Measurements from ENCODE around the gene MBNL2. TPM values are rescaled to one million over a fixed set of nuclear protein-coding genes. Genes with fewer than 3 reads are reported as not detected.

Gene MBNL2
- total RNA-seq, 2 donors from 2014 or later: 106 to 139 TPM

DNA sequence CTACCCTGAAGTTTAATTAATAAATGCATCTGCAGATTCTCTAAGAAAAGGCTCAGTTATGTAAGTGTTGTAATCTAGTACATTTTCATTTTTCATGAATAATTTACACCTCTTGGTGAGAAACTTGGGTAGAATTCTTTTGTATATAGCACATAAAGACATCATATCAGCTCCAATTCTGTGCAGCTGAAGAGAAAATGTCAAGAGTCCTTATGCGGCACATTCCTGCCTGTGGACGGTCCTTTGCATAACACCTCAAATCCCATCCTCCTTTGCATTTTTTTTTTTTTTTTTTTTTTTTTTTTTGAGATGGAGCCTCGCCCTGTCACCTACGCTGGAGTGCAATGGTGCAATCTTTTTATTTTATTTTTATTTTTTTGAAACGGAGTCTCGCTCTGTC, 151.7 kb downstream of the MBNL2 start:
- intact Hi-C loops (cut with DNase I): no loop called here
- no peak for DNase-seq (ENCODE audit: low spot score)

DNA sequence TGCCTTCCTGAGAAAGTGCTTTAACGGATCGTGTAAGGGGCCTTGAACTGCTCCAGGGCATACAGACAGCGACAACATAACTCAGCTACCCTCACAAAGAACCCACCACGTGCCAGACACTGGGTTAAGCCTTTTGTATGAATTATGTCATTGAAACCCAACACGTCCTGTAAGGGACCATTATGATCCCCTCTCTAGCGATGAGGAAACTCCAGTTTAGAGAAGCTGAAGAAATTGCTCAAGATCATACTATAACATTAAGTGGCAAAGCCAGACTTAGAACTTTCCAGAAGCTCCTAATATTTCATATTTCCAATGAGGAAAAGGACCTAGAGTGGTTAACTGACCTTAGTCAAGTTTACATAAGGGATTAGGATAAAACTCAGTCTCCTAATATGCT, 154.8 kb downstream of the MBNL2 start:
- intact Hi-C loops (cut with DNase I): no loop called here
- DNase-seq (ENCODE audit: low spot score): no peak

DNA sequence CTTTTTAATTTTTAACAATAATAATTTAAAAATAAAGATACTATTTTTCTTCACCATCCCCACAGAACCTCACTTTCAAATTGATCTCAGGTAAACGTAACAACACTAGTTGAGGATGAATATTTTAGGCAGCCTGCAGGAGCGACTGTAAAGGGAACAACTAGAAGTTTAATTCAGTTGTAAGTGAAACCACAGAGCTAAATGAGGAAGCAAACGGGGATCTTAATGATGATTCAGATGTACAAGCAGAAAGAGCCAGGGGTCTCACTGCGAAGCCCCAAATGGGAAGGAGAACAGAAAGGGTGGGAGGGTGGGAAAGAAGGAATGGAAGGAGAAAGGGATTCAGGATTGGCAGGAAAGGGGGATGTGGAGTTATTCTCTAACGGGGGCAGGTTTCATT, 157.3 kb downstream of the MBNL2 start:
- no peak for DNase-seq (ENCODE audit: low spot score)
- intact Hi-C loops (cut with DNase I): no loop called here

DNA sequence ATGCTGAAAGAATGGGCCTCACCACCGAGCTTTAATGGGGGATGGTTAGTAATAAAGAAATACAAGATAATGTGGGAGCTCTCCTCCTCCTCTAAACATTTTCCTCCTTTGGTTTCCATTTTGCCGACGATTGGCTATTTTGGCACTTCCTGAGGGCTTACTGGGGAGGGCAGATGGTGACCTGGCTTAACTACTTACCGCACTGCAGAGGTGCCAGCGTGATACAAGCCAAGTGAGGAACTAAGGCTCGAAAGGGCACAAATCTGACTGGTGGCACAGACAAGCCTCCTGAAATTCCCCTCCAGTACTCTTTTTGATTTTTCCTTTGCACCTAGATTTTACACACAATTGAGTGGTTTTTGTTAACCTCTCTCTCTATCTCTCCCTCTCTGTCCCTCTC, 158.6 kb downstream of the MBNL2 start:
- intact Hi-C loops (cut with DNase I): no loop called here
- DNase-seq (ENCODE audit: low spot score): no peak

DNA sequence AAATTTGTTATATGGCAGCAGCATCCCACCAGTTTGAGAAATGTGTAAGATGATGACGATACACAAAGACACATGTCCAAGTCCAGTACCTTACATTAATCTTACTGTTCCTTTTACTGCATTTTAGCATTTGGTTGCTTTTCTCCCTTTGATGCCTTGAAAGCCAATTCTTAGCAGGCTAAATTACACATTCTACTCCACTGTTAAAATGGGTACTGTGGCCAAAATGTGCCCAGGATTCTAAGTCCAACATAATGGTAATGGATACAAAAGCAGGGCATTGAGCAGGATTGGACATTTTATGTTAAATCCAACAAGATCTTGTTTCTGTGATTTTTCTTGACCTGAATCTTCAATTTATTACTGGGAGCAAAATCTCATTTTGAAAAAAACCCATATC, 159.1 kb downstream of the MBNL2 start:
- intact Hi-C loops (cut with DNase I): no loop called here
- no peak for DNase-seq (ENCODE audit: low spot score)

DNA sequence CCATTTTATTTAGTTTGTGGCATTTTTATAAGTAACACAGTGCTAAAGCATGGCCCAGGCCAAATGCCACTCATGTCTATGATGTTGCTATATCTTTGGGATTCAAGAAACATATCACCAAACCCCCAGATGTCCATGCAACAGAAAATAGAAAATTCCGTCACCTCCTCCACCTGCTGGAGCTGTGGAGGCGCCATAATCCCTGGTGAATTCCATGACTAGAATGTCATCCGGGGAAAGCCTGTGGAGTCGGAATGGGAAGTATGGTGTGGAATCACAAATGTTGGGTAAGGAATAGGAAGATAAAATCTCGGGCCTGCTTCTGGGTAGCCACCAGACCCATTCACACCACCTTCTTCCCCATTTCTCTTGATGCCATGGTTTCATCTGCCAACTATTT, 160.1 kb downstream of the MBNL2 start:
- DNase-seq (ENCODE audit: low spot score): no peak
- intact Hi-C loops (cut with DNase I): no loop called here

DNA sequence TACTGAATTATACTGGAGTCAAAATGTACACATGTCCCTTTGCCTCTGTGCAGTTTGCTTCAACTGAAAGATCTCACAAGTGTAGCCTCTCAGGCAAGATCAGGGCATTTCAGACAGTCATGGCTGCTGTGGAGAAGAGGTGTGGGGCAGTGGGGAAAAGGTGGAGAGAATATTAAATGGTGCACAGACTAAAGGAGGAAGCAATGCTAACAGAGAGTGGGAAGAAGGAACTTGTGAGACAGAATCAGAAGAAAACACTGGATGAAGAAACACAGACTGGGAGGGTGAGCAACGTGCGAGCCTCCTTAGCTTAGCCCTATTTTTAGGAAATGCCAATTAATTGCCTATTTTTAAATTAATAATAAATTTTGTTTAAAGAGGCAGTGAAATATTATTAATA, 162.2 kb downstream of the MBNL2 start:
- DNase-seq (ENCODE audit: low spot score): no peak
- intact Hi-C loops (cut with DNase I): no loop called here

DNA sequence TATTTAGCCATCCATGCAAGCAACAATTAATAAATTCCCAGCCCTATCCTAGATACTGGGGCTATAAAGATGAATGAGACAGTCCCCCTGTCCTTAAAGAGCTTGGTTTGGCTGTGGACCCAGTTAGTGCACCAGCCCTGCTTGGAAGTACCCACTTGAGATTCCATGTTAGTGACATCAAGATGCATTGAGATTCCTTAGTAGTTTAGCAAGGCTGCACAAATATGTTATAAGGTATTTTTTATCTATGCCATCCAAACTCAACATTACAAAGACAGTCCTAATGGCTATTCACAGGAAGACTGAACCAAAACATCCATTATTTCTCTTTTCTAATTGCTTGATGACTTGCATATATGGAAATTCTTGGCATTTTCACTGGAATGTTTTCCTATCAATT, 163.0 kb downstream of the MBNL2 start:
- no peak for DNase-seq (ENCODE audit: low spot score)

DNA sequence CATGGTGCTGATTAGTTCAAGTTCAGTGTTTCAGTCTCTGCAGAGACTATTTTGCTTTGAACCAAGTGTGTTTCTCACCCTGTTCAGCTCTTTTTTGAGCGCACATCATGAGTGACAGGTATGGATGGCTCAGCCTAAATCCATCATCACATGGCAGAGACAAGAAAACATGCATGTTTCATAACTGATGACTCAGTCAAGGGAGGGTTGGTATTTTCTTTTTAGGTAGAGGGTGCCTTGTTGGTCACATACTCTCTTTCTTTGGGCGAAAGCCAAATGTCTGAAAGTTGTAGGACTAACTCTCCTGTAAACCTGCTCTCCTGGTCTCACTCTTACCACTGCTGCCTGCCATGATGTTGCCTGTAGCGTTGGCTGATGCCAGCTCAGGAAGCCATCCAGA, 163.7 kb downstream of the MBNL2 start:
- intact Hi-C loops (cut with DNase I): no loop called here
- no peak for DNase-seq (ENCODE audit: low spot score)

More for the DNA sequence above, 163.0 kb downstream of the MBNL2 start:
- intact Hi-C loops (cut with DNase I): no loop called here

DNA sequence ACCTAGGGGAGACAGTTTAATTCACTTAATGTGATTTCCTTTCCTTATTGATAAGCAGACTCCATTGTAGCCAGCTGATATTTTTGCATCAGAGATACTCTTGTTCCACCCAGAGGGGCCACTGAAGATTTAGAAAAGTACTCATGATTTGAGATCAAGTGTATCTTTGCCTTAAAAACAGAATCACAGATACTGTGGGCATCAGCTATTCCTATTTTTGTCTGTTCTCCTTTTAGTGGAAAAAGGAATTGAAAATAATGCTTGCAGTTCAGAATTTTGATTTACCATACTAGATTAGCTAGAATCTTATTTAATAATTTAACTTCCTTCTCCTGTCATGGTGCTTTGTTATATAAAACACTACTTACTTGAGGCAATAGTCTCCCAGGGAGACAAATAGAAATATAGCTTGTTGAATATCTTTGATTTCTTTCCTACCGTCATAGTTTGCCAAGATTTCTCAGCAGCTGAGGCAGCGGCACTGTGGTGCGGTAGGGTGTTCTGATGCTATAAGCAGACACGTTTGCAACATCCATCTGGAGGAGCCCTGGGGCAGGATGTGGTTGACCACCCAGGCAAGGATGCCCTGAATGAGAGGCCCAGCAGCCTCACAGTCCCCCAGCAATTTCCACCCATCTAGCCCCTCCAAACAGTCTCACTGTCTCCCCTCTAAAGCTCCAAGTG, 164.8 kb downstream of the MBNL2 start:
- intact Hi-C loops (cut with DNase I): no loop called here
- DNase-seq (ENCODE audit: low spot score): no peak

DNA sequence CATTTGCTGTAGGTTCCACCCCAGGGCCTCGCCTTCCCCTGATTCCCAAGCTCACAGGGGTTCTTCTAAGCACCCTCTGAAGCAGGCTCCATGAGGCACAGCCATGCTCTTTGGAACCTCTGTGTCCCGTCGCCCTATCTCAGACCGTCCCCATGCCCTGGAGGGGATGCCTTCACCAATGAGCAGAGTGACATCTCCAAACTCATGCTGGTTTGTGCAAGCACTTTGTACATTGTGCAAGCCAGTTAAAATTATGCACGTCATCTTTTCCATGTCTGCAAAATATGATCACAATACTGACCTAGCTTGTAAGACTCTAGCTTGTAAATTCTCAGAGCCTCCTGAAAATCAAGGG, 165.3 kb downstream of the MBNL2 start:
- intact Hi-C loops (cut with DNase I): no loop called here
- DNase-seq (ENCODE audit: low spot score): no peak

DNA sequence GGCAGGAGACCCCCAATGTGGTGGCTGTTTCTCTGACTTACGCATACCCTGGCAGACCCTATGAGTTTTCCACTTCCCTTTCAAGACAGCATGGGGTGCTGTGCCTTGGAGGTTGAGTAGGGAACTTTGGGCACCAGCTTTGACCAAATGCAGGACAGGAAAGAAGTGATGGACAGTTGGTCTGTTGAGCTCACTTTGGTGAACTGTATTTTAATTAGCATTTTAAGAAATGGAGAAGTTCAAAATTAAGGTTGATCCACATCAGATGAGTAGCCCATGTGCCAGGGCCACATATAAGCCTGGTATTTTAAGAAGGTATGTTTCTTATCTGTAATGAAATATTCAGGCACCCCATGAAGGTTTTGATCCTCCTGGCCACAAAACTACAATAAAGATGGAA, 165.8 kb downstream of the MBNL2 start:
- intact Hi-C loops (cut with DNase I): no loop called here
- DNase-seq (ENCODE audit: low spot score): no peak

DNA sequence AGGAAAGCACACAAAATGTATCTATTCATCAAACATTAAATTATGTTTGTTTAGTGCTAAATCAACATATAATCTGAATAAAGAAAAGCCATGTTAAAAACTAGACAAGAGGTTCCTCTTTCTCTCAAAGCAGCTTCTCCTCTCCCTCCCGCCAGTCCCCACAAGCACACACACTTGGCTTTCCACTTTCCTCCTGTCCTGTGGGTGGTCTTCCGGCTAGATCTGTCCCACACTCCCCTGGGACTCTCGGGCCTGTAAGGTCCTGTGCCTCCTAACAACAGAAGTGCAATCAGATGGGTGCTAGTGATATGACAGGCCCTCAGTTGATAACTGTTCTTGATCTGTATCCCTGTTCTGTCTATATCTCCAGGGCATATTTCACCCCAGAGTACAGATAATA, 166.2 kb downstream of the MBNL2 start:
- intact Hi-C loops (cut with DNase I): no loop called here
- no peak for DNase-seq (ENCODE audit: low spot score)

DNA sequence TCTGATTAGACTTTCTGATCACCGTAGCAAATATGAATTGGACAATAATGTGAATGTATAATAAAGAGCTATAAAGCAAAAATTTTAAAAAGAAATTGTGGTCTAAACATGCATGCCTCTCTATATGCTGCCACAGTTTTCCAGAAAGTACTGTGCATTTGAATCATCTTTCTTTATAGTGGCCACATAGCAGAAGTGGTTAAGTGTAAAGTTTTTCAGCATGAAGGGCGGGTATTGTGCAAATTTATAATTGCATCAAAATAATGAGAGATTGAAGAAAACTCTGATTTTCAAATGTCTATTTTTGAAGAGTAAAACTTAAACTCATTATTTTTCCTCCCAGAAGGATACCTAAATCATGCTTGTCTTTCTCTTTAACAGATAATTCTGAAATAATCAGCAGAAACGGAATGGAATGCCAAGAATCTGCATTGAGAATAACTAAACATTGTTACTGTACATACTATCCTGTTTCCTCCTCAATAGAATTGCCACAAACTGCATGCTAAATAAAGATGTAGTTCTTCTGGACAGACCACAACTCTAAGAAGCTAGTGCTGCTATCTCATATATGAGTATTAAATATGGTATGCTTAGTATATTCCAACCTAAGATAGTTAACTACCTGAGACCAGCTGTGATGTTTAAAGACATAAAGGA, 168.9 kb downstream of the MBNL2 start:
- intact Hi-C loops (cut with DNase I): no loop called here
- no peak for DNase-seq (ENCODE audit: low spot score)

DNA sequence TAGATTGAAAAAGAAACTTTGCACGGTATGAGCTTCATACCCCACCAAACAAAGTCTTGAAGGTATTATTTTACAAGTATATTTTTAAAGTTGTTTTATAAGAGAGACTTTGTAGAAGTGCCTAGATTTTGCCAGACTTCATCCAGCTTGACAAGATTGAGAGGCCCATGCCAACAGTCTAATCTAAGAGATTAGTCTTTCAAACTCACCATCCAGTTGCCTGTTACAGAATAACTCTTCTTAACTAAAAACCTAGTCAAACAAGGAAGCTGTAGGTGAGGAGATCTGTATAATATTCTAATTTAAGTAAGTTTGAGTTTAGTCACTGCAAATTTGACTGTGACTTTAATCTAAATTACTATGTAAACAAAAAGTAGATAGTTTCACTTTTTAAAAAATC, 169.9 kb downstream of the MBNL2 start:
- intact Hi-C loops (cut with DNase I): no loop called here
- no peak for DNase-seq (ENCODE audit: low spot score)

DNA sequence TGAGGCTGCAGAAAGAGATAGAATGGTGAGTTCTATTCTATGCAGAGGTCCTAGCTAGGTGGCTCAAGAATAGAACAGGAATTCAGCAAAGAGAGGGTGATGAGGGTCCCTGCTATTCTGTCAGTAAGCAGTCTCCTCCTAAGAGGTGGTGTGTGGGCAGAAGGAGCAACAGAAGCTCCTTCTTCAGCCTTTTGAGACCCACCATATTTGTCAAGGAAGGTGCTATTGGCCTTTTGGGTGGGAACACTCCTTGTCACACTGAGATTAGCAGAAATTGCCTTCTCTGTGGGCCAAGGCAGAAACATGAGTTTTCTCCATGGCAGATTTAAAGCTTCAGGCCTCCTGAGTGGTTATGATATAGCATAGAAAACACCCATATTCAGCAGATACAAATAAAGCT, 172.4 kb downstream of the MBNL2 start:
- intact Hi-C loops (cut with DNase I): no loop called here
- no peak for DNase-seq (ENCODE audit: low spot score)

DNA sequence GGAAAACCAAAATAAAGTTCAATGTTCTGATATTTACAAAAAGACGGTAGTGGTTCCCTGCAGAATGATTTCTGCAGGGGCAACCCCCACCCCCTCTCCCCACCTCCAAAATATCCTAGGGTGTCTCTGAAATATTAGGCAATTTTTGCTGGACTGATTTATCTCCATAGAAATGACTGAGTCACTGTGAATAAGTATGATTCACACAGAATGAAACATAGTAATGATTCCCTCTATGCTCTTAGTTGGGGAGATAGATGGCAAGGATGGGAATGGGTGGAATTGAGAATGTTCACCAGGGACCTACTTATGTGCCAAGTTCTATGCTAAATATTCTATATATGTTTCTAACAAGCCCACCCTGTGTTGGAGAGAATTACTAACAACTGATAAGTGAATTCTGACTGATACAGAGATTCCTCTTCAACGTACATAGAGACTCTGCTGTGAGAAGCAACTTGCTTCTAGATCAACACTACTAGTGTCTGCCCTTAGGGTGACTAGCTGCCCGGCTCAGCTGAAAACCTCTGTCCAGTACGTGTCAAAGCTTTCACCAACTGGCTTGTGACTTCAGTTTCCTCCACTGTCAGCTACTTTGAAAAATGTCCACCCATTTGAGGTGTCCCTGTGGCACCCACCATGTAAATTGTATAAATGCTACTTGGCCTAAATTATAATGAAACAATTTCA, 173.5 kb downstream of the MBNL2 start:
- DNase-seq (ENCODE audit: low spot score): no peak
- intact Hi-C loops (cut with DNase I): no loop called here

DNA sequence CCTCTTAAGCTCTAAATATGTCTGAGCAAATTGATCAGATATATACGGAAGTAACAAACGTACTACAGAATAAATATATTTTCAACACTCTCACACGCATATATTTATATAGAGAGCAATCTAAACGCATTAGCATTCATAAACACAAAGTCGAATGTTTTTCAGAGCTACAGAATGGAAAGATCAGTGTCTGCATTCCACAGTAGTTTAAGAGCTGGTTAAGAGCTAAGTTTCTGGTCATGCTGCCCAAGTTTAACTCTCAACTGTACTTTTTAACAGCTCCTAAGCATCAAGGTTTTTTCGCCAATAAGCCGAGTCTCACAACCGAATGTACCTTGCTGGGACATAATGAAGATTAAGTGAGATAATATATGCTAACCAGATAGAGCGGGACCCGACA, 175.1 kb downstream of the MBNL2 start:
- no peak for DNase-seq (ENCODE audit: low spot score)
- intact Hi-C loops (cut with DNase I): no loop called here

DNA sequence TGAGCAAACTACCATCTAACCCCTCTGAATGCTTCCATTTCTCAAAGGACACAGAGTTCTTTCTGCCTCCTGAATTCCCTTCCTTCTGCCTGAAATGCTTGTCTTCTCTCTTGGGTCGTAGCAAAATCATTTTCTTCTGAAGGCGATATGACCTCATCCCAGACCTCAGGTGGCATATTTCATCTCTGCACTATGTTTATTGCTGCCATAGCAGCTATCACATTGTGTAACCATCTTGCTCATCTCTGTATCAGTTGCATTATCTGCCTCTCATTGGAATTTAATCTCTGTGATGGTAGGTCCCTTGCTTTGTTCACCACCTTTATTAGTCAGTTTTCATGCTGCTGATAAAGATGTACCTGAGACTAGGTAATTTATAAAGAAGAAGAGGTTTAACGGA, 179.3 kb downstream of the MBNL2 start:
- intact Hi-C loops (cut with DNase I): no loop called here
- no peak for DNase-seq (ENCODE audit: low spot score)

DNA sequence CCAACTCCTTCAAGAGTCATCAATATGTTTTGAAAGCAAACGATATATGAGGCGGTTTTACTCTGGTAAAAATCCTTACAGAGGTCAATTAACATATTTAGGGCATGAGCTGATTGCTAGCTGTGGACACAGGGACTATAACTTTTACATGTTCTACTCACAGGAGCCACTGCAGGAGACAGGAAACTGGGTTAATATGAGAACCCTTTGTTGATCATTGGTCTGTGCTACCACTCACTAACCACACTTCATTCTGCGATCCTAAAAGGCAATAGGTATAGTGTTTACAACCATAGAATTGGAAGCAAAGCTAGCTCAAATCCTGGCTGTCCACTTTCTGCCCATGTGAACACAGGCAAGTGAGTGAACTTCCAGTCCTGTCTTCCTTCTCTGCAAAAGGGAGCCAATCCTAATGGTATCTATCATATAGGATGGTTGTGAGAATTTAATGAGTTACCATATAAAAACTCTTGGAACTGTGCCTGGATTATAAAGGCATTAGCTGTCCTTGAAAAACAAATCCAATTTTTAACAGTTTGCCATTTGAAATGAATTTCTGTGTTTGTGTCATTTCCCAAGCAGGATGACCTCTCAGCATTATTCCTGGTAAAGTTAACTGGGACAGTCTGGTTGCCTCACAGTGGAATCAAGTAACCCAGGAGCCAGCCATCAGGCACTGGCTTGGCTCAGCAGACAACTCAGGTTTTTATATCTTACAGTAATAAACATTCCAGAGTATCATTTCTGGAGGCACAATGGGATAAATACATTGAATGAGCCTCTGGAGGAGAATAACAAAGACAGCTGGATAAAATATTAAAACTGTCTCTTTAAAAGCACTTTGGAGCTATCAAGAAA, 182.0 kb downstream of the MBNL2 start:
- intact Hi-C loops (cut with DNase I): no loop called here
- no peak for DNase-seq (ENCODE audit: low spot score)

All from posterior vena cava (tissue), 2 donors.